Activated gamma-delta T cell treated with Interleukin-2 at 50 U/mL for 16 hours (primary cell): Measurements from ENCODE around the gene GALK1.
"Not testable (repeated sequence)": the region's sequence is repeated elsewhere in the genome, so short reads cannot be mapped to it uniquely, and the experiment has no call there.

Experiments used
- DNase-seq: peaks from one replicate; pipeline ENCODE4 v3.0.0-alpha.2; 2020

GALK1 gene

GRCh38 chr17:75764711-75765421, at the start of gene GALK1:
TSS of gene GALK1 (minus strand) at chr17:75765192. CDS start at chr17:75765136, 56 bp downstream.
- DNase-seq: peak; percentile 62

DNA sequence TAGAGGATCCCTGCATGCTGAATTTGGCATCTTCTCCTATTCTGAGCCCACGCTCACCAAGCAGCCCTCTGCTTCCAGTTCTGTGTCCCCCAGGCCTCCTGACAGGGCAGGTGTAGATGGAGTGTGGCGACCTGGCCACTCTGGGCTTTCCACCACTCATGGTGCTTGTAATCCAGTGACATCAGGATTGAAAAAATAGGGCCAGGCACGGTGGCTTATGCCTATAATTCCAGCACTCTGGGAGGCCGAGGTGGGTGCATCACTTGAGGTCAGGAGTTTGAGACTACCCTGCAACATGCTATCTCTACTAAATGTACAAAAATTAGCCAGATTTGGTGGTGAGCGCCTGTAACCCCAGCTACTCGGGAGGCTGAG, 49.0 kb upstream of the GALK1 start:
- DNase-seq: no peak

- DNase-seq: no peak
Observed at GRCh38 chr17:75813081-75814020, 48.4 kb upstream of the GALK1 start.

DNA sequence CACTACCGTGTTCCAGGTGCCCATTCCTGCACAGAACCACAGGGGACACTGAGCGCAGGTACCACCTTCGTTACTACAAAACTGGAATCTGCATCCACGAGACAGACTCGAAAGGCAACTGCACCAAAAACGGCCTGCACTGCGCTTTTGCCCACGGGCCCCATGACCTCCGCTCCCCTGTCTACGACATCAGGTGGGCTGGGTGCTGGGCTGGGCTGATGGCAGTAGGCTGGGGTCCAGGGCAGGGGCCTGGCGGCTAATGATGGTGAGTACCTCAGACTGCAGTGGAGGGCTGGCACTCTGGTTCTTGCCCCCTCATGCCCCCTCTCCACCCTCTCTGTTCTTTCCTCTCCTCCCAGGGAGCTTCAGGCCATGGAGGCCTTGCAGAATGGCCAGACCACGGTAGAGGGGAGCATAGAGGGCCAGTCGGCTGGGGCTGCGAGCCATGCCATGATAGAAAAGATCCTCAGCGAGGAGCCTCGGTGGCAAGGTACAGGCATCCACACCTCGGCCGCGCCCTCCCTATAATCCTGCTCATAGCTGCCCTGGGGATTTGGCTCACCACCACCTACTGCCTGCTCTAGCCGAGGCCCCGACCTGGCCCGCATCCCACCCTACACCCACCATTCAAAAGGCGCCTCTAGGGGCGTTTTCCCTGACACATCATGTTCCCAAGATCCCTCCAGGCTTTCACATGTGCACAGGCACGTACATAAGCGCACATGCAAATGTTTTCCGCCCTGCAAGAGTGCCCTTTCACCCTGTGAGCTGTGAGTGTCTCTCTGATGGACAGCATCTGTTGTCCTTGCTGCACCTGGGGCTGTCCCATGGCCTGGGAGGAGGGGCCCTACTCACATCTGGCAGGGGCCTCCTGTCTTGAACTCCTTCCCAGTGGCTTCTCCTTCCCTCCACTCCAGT, 47.4 kb upstream of the GALK1 start:
- no peak for DNase-seq

GRCh38 chr17:75811174-75811573, 46.2 kb upstream of the GALK1 start:
- DNase-seq: no peak

DNA sequence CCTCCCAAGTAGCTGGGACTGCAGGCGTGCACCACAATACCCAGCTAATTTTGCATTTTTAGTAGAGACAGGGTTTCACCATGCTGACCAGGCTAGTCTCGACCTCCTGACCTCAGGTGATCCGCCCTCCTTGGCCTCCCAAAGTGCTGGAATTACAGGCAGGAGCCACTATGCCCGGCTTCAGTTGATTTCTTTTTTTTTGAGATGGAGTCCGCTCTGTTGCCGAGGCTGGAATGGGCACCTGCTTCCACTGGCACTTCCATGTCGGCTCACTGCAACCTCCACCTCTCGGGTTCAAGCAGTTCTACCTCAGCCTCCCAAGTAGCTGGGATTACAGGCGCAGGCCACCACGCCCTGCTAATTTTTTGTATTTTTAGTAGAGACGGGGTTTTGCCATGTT, 45.8 kb upstream of the GALK1 start:
- not testable (repeated sequence) for DNase-seq

GRCh38 chr17:75810216-75810615, 45.2 kb upstream of the GALK1 start:
- DNase-seq: no peak

DNA sequence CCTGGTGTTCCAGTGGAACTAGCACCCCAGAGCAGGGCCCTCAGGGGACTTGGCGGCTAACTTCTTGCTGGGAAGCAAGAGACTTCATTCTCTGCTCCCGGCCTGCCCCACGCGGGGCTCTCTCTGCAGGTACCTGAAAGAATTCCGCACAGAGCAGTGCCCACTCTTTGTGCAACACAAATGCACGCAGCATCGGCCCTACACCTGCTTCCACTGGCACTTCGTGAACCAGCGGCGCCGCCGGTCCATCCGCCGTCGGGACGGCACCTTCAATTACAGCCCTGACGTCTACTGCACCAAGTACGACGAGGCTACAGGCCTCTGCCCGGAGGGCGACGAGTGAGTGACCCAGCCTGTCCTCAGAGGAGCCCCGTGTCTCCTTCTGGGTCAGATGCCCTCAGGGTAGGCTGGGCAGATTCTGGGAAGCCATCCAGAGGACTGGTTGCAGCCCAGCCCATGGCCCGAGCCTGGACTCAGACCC, 44.7 kb upstream of the GALK1 start:
- DNase-seq: no peak

GRCh38 chr17:75808905-75809621, 44.1 kb upstream of the GALK1 start:
- DNase-seq: no peak

GRCh38 chr17:75808549-75808904, 43.5 kb upstream of the GALK1 start:
- no peak for DNase-seq

GRCh38 chr17:75807861-75808260, 42.9 kb upstream of the GALK1 start:
- no peak for DNase-seq

- no peak for DNase-seq
Observed at GRCh38 chr17:75806822-75807500, 42.0 kb upstream of the GALK1 start.

DNA sequence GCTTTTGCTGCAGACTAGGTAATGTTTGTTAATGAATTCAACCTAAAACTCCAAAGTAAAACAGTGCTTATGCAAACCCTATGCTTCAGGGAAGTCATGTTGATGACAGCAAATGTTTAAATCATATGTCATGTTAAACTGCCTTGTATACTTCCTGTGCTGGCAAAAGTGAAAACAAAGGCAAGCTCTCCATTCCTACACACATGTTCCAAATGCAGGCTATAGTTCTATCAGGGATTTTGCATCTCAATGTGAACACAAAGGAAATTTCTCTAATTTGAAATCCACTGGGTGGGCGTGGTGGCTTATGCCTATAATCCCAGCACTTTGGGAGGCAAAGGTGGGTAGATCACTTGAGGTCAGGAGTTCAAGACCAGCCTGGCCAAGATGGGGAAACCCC, 38.9 kb upstream of the GALK1 start:
- no peak for DNase-seq

- no peak for DNase-seq
Observed at GRCh38 chr17:75799402-75799801, 34.4 kb upstream of the GALK1 start.

DNA sequence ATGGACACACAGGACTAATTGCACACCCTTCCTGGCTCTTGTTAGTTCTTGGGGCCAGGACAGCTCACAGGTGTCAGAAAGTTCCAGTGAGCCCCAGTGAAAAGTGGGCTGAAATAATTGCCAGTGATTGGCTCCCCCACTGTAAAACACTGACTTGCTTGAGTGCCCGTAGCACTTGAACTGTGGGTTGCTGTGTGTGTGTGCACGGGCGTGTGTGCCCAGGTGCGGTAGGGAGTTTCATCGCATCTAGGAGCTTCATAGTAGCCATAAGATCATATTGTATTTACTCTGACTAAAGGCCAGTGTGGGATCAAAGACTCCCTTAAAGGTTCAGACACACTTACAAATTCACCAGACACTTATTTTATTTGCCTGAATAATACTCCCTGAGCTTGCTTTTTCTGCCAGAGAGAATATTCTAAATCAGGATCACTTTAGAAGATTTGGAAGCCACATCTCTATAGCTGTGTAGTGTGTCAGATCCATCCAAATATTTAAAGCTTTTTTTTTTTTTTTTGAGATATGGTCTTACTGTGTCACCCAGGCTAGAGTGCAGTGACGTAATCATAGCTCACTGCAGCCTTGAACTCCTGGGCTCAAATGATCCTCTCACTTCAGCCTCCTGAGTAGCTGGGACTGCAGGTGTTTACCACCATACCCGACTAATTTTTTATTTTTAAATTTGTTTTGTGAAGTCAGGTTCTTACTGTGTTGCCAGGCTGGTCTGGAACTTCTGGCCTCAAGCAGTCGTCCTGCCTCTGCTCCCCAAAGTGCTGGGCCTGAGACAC, 31.0 kb upstream of the GALK1 start:
- no peak for DNase-seq

DNA sequence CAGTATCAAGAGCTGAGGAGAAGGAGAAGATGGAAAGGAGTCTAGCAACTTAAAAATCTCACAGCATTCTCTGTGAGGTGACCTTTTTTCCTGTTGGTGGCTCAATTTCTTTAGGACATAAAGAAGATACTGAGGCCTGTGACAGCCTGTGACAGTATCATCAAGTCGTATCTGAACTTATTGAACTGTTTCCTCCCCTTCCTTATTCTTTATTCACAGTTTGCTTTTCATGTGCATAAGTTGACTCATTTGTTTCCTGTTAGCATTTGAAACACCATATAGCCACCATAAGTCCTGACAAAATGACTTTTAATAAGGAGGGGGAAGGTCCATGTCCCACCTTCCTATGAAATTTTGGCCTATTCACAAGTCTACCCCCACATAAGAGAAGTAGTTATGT, 28.5 kb upstream of the GALK1 start:
- DNase-seq: no peak

DNA sequence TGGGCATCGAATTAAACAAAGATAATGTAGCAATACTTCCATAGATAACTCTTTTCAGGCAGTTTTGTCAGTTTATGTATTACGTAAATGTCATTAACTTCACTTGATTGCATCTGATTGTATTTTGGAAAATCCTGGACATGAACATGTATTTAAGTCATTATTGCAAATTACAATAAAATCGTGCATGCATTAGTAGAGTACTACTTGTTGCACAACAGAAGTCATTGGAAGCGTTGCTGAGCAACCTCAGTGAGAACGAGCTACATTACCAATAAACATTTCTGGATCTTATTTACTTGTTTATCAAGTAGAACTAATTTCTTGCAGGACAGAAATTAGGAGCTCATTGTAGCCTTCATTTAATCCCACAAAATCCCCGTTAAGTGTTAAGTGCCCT, 26.3 kb upstream of the GALK1 start:
- no peak for DNase-seq

GRCh38 chr17:75785016-75785890, 20.3 kb upstream of the GALK1 start:
- peak; percentile 86 for DNase-seq

DNA sequence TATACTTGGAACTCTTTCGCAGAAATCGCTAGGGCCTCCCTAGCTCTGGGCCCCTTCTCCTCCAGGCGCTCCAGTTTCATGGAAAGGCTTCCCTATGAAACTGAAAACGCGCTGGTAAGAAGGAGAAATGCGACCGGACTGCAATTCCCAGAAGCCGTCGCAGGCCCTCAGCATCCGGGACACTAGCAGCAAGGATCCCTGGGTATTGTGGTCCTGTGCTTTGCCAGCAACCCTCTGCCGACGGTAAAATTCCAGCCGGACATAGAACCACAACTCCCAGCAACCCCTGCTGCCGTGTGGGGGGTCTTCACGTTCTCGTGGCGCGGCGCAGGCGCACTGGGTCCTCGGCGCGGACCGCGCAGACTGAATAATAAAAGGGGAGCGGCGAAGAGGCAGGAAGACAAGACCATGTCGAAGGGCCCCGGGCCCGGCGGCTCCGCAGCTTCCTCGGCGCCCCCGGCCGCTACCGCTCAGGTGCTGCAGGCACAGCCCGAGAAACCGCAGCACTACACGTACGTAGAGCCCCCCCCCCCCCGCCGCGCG, 19.6 kb upstream of the GALK1 start, which contains the start of gene UNK:
Gene UNK (plus strand): TSS at position 334 of the 543 bp plus-strand sequence. CDS start 75 bp downstream, at position 409.
- peak; percentile 95 for DNase-seq
